HEK293 (cell line): Measurements from ENCODE around the gene HMX2.

Source experiments
- CTCF ChIA-PET: fragments of 350-600 bp; formaldehyde crosslinking; extraction: SDS; loops from one replicate; lab custom pipeline; 2021; ENCODE audit warnings: antibody characterized with exemption; lab: Yijun Ruan, JAX
- POLR2A ChIA-PET: fragments of 300-600 bp; formaldehyde crosslinking; extraction: SDS; loops from one replicate; lab custom pipeline; 2020; ENCODE audit warnings: antibody characterized with exemption, inconsistent platforms; lab: Yijun Ruan, JAX
- H3K27ac ChIP-seq: fragments of 200-500 bp; sonication (Bioruptor generic); 2 replicates; pipeline ENCODE4 v1.5.1; 2014; ENCODE audit warnings: low read depth, low read length, control low read depth, inconsistent platforms; ENCODE audit errors: extremely low read depth
- H3K36me3 ChIP-seq, 2 experiments: fragments of 200-500 bp in 1 of 2; sonication (Bioruptor generic) in 1 of 2; 1 replicate in 1 of 2; 2 replicates in 1 of 2; pipeline ENCODE4 v1.5.1; 2014 to 2017; ENCODE audit warnings: inconsistent platforms in 2 of 2, low read length in 2 of 2; ENCODE audit not compliant: control insufficient read depth in 2 of 2, insufficient read depth in 1 of 2
- H3K4me1 ChIP-seq: fragments of 200-500 bp; sonication (Bioruptor generic); 2 replicates; pipeline ENCODE4 v1.5.1; 2014; ENCODE audit warnings: mild to moderate bottlenecking, low read length, inconsistent platforms; ENCODE audit not compliant: control insufficient read depth, insufficient read depth
- H3K4me3 ChIP-seq: 2 replicates; pipeline ENCODE4 v1.5.1; 2011; ENCODE audit warnings: low read depth, mild to moderate bottlenecking, control low read depth, low read length, moderate library complexity
- H3K9me3 ChIP-seq: fragments of 200-500 bp; sonication (Bioruptor generic); 2 replicates; pipeline ENCODE4 v1.5.1; 2014; ENCODE audit warnings: low read depth, low read length, inconsistent platforms; ENCODE audit not compliant: control insufficient read depth, insufficient read depth
- AEBP2 ChIP-seq: fragments of 450-650 bp; formaldehyde crosslinking; IDR thresholded peaks from 2 replicates; pipeline ENCODE4 v1.5.1; 2016; ENCODE audit warnings: missing biosample characterization, missing genetic modification characterization, borderline replicate concordance
- HOXD13 ChIP-seq: sonication (generic); formaldehyde crosslinking; IDR thresholded peaks from 2 replicates; pipeline ENCODE4 v1.8.0; 2022; ENCODE audit warnings: missing genetic modification reagents, borderline replicate concordance
- MYNN ChIP-seq: fragments of 450-650 bp; formaldehyde crosslinking; IDR thresholded peaks from 2 replicates; pipeline ENCODE4 v1.5.1; 2016; ENCODE audit warnings: missing biosample characterization, missing genetic modification characterization, borderline replicate concordance
- MZF1 ChIP-seq: fragments of 450-650 bp; formaldehyde crosslinking; IDR thresholded peaks from 2 replicates; pipeline ENCODE4 v1.5.1; 2017; ENCODE audit warnings: missing biosample characterization, missing genetic modification characterization, borderline replicate concordance
- OVOL3 ChIP-seq: fragments of 450-650 bp; formaldehyde crosslinking; IDR thresholded peaks from 2 replicates; pipeline ENCODE4 v1.5.1; 2016; ENCODE audit warnings: missing biosample characterization, missing genetic modification characterization
- PRDM1 ChIP-seq: fragments of 450-650 bp; formaldehyde crosslinking; IDR thresholded peaks from 2 replicates; pipeline ENCODE4; 2016; ENCODE audit warnings: missing biosample characterization, missing genetic modification characterization
- PRDM4 ChIP-seq: fragments of 450-650 bp; formaldehyde crosslinking; IDR thresholded peaks from 2 replicates; pipeline ENCODE4 v1.5.1; 2017; ENCODE audit warnings: missing biosample characterization, missing genetic modification characterization
- SETDB1 ChIP-seq: IDR thresholded peaks from one replicate; pipeline ENCODE4 v1.6.1; 2017; ENCODE audit warnings: mild to moderate bottlenecking, low read length, moderate library complexity, mixed read lengths; ENCODE audit not compliant: insufficient read length
- ZBTB48 ChIP-seq: fragments of 450-650 bp; formaldehyde crosslinking; IDR thresholded peaks from 2 replicates; pipeline ENCODE4 v1.5.1; 2016; ENCODE audit warnings: missing biosample characterization, missing genetic modification characterization
- ZFP37 ChIP-seq: fragments of 450-650 bp; formaldehyde crosslinking; IDR thresholded peaks from 2 replicates; pipeline ENCODE4 v1.5.1; 2016; ENCODE audit warnings: missing biosample characterization, missing genetic modification characterization
- ZFP41 ChIP-seq: fragments of 450-650 bp; formaldehyde crosslinking; IDR thresholded peaks from 2 replicates; pipeline ENCODE4 v1.5.1; 2016; ENCODE audit warnings: missing biosample characterization, missing genetic modification characterization, borderline replicate concordance
- ZFP69B ChIP-seq: fragments of 450-650 bp; formaldehyde crosslinking; IDR thresholded peaks from 2 replicates; pipeline ENCODE4 v1.5.1; 2016; ENCODE audit warnings: missing biosample characterization, missing genetic modification characterization
- ZNF10 ChIP-seq: fragments of 450-650 bp; formaldehyde crosslinking; IDR thresholded peaks from 2 replicates; pipeline ENCODE4 v1.5.1; 2017; ENCODE audit warnings: missing biosample characterization, missing genetic modification characterization
- ZNF214 ChIP-seq: fragments of 450-650 bp; formaldehyde crosslinking; IDR thresholded peaks from 2 replicates; pipeline ENCODE4 v1.5.1; 2017; ENCODE audit warnings: missing biosample characterization, mild to moderate bottlenecking, missing genetic modification characterization, borderline replicate concordance
- ZNF341 ChIP-seq: fragments of 450-650 bp; formaldehyde crosslinking; IDR thresholded peaks from 2 replicates; pipeline ENCODE4; 2016; ENCODE audit warnings: low read depth, missing biosample characterization, missing genetic modification characterization
- ZNF488 ChIP-seq: fragments of 450-650 bp; formaldehyde crosslinking; IDR thresholded peaks from 2 replicates; pipeline ENCODE4 v1.5.1; 2016; ENCODE audit warnings: missing biosample characterization, missing genetic modification characterization
- ZNF501 ChIP-seq: fragments of 450-650 bp; formaldehyde crosslinking; IDR thresholded peaks from 2 replicates; pipeline ENCODE4 v1.5.1; 2016; ENCODE audit warnings: missing biosample characterization, missing genetic modification characterization
- ZNF521 ChIP-seq: fragments of 450-650 bp; formaldehyde crosslinking; IDR thresholded peaks from 2 replicates; pipeline ENCODE4 v1.5.1; 2017; ENCODE audit warnings: missing biosample characterization, mild to moderate bottlenecking, missing genetic modification characterization
- ZNF530 ChIP-seq: fragments of 450-650 bp; formaldehyde crosslinking; IDR thresholded peaks from 2 replicates; pipeline ENCODE4 v1.5.1; 2016; ENCODE audit warnings: low read depth, missing biosample characterization, missing genetic modification characterization
- ZNF558 ChIP-seq: fragments of 450-650 bp; formaldehyde crosslinking; IDR thresholded peaks from 2 replicates; pipeline ENCODE4 v1.5.1; 2016; ENCODE audit warnings: missing biosample characterization, missing genetic modification characterization
- ZNF580 ChIP-seq: fragments of 450-650 bp; formaldehyde crosslinking; IDR thresholded peaks from 2 replicates; pipeline ENCODE4 v1.5.1; 2016; ENCODE audit warnings: missing biosample characterization, missing genetic modification characterization
- ZNF585B ChIP-seq: fragments of 450-650 bp; formaldehyde crosslinking; IDR thresholded peaks from 2 replicates; pipeline ENCODE4 v1.5.1; 2016; ENCODE audit warnings: missing biosample characterization, missing genetic modification characterization
- ZNF623 ChIP-seq: fragments of 450-650 bp; formaldehyde crosslinking; IDR thresholded peaks from 2 replicates; pipeline ENCODE4 v1.5.1; 2016; ENCODE audit warnings: missing biosample characterization, missing genetic modification characterization
- ZNF645 ChIP-seq: fragments of 450-650 bp; formaldehyde crosslinking; IDR thresholded peaks from 2 replicates; pipeline ENCODE4; 2016; ENCODE audit warnings: missing biosample characterization, missing genetic modification characterization
- ZNF785 ChIP-seq: fragments of 450-650 bp; formaldehyde crosslinking; IDR thresholded peaks from 2 replicates; pipeline ENCODE4 v1.5.1; 2016; ENCODE audit warnings: missing biosample characterization, missing genetic modification characterization
- ZSCAN23 ChIP-seq: fragments of 450-650 bp; formaldehyde crosslinking; IDR thresholded peaks from 2 replicates; pipeline ENCODE4 v1.5.1; 2016; ENCODE audit warnings: missing biosample characterization, missing genetic modification characterization
- ZSCAN30 ChIP-seq: fragments of 450-650 bp; IDR thresholded peaks from 2 replicates; pipeline ENCODE4 v1.5.1; 2018; ENCODE audit warnings: missing biosample characterization, mild to moderate bottlenecking, missing genetic modification characterization, moderate library complexity
- ZSCAN4 ChIP-seq: fragments of 450-650 bp; formaldehyde crosslinking; IDR thresholded peaks from 2 replicates; pipeline ENCODE4 v1.5.1; 2017; ENCODE audit warnings: missing biosample characterization, missing genetic modification characterization
- ZXDB ChIP-seq: fragments of 450-650 bp; formaldehyde crosslinking; IDR thresholded peaks from 2 replicates; pipeline ENCODE4 v1.5.1; 2016; ENCODE audit warnings: missing biosample characterization, missing genetic modification characterization

The HMX2 gene

GRCh38 chr10:123183724-123184123, 35.8 kb downstream of the HMX2 start (continued):
- no peak for TF ChIP-seq ZNF214 (tag by site-specific recombination)
- TF ChIP-seq, all 188 proteins: peak for 0

- Histone ChIP-seq H3K4me1 (no peaks in the 10 kb centered on the region), H3K4me3 (no peak overlapping the region), H3K9me3 (no peaks in the 10 kb centered on the region), H3K27ac (no peak overlapping the region), H3K36me3 (peaks cover 4 to 15% of the 10 kb centered on the region in 2 experiments)
- POLR2A ChIA-PET: no interaction called here
- CTCF ChIA-PET: no interaction called here
- TF ChIP-seq ZNF580 (tag by site-specific recombination) (no peak), ZNF785 (tag by site-specific recombination) (no peak), ZSCAN4 (tag by site-specific recombination) (no peak), ZFP41 (no peak), MYNN (tag by site-specific recombination) (no peak), OVOL3 (no peak), ZNF488 (tag by site-specific recombination) (no peak), SETDB1 (no peak), ZSCAN23 (tag by site-specific recombination) (no peak), AEBP2 (tag by site-specific recombination) (no peak), MZF1 (tag by site-specific recombination) (no peak), ZBTB48 (tag by site-specific recombination) (no peak), ZNF530 (tag by site-specific recombination) (no peak), ZFP37 (no peak)
Measured at GRCh38 chr10:123187781-123188180, 39.8 kb downstream of the HMX2 start.

GRCh38 chr10:123191886-123192285, 44.0 kb downstream of the HMX2 start:
- no peak overlapping the region for H3K4me3 ChIP-seq
- no peaks in the 10 kb centered on the region for H3K4me1 ChIP-seq
- CTCF ChIA-PET: no interaction called here
- POLR2A ChIA-PET: interaction anchor here (0.5 kb wide), 1 partner anchor 10 kb away, joined by 6 read pairs; no protein-coding TSS in a partner anchor
- no peak for TF ChIP-seq ZFP69B (tag by site-specific recombination)
- TF ChIP-seq ZXDB: no peak
- no peak for TF ChIP-seq ZNF10 (tag by site-specific recombination)
- no peak for TF ChIP-seq ZNF585B (tag by site-specific recombination)
- TF ChIP-seq ZNF645 (tag by site-specific recombination): no peak
- no peak for TF ChIP-seq ZNF558 (tag by site-specific recombination)
- no peak for TF ChIP-seq HOXD13 (CRISPR knock-in tag)
- TF ChIP-seq ZNF501: no peak
- no peak for TF ChIP-seq ZNF521 (tag by site-specific recombination)
- no peak for TF ChIP-seq PRDM4 (tag by site-specific recombination)
- no peak for TF ChIP-seq ZNF341 (tag by site-specific recombination)
- TF ChIP-seq PRDM1 (tag by site-specific recombination): no peak
- no peak for TF ChIP-seq ZSCAN30 (tag by site-specific recombination)
- no peak for TF ChIP-seq MYNN (tag by site-specific recombination)
- no peak for TF ChIP-seq ZNF623
- no peaks in the 10 kb centered on the region for H3K9me3 ChIP-seq
- H3K36me3 ChIP-seq: peaks cover 0 to 6% of the 10 kb centered on the region in 2 experiments; a peak in 2 of 3 replicates
- H3K27ac ChIP-seq: no peak overlapping the region
